GM21381 (cell line): ENCODE results near the gene NPIPB2.

ENCODE experiments used
- ATAC-seq: cut with Tn5 transposase; IDR thresholded peaks from one replicate; pipeline ENCODE4 v1.9.1; 2021; ENCODE audit warnings: mild to moderate bottlenecking, moderate library complexity; ENCODE audit not compliant: unreplicated experiment

The NPIPB2 gene

DNA sequence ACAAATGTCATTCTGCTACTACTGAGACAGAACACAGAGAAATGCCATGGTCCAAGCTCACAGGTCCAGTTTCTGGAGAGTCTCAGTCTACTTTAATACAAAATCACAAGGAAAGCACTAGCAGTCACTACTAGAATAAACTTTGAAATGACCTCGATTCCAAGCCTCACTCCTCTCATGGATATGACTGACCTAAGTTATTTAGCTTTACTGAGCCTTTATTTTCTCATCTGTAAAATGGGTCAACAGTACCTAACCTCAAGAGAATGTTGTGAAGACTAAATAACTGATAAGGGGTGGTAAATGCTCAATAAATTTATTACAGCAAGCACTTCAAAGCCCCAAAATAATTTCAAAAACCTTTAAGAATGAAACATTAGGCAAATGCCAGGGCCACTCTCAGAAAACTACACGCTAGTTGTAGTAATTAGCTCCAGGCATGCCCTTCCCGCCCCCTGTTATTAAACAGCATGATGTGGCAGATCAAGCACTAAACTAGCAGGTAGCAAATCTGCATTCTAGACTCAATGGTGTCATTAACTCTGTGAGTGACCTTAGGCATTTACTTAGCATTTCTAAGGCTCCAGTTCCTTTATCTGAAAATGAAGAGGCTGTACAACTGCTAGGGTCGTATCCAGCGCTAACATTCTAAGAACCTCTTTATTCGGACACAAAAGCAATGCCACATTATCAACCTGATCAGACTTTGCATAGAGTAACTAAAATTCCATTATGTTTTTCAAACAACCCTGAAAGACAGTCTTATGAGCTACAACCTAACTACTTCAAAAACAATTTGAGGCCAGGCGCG, 34.5 kb downstream of the NPIPB2 start:
- no peak for ATAC-seq

GRCh38 chr16:11903906-11904305, 37.9 kb downstream of the NPIPB2 start:
- no peak for ATAC-seq

DNA sequence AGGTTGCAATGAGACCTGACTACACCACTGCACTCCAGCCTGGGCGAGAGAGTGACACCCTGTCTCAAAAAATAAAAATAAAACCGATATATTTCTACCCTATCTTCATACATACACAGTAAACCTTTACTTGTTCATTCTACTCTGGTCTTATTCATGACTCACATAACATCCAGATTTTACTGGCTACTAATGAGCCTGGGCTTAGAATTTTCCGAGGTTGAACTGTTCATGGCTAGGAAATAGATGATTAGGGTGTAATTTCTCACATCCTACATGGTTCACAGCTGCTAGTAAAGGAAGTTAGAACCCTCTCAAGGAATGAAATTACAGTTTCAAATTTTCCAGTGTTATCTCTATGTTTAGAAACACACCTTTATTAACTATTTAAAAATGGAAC, 40.8 kb downstream of the NPIPB2 start:
- no peak for ATAC-seq

DNA sequence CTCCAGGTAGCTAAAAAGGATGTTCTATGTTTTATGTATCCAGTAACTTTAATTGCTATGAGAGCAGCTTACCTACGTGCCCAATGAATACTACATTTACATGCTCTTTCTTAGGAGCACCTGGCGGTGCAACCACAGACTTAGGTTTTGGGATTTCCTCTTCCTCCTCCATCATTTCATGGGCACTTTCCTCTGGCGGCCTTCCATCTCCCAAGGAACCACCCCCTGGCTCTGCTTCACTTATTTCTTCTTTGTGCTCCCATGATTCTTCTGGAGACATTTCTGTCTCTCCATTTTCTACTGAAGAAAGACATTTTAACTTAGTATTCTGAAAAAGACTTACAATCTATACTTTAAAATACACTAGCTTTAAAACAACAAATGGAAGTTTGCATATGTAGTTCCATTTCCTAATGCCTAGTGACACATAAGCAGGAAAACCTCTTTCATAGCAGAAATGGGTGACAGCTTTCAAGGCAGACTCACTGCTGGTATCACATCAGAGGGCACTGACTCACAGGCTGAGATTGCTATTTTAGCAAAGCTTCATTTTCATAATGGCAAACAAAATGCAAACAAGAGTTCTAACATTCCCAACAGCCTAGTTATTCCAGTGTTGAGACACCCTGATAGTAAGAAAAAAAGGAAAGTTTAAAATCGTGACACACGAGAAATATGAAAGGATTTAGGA, 45.2 kb downstream of the NPIPB2 start:
- no peak for ATAC-seq

DNA sequence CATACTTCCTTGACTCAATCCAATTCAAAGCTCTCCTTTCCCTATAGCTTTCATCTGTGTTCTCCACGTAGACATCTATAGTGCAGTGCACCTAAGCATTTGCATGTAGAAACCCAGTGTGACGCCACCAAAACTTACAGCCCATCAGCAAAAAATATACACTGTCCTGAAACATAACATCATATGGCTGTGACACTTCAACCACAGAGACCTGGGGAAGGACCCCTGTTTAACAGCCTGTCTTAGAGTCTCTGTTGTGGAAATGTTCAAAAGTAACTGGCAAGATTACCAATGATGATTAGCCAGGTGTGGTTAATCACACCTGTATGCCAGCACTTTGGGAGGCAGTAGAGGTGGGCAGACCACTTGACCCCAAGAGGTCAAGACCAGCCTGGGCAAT, 48.3 kb downstream of the NPIPB2 start:
- no peak for ATAC-seq

- ATAC-seq, result no peak
Measured at GRCh38 chr16:11892761-11893160, 49.1 kb downstream of the NPIPB2 start.

GRCh38 chr16:11890231-11890965, 51.4 kb downstream of the NPIPB2 start:
- ATAC-seq, result no peak

DNA sequence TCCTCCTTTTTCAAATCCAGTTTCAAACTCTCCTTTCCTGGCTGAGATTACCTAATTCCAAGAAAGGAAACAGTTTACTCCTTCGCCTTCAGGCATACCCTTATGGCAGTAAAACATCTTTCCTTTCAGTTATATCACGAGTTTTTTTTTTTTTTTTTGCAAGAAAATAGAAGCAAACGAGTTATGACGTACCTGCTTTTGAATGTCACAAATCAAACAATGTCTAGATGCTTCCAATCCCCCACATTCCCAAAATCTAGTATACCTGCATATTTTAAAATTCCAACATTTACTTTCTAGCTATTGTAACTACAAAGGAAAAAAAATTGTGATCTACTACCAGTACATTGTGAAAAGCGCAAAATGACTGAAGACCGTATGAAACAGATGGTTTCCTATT, 55.0 kb downstream of the NPIPB2 start:
- no peak for ATAC-seq

DNA sequence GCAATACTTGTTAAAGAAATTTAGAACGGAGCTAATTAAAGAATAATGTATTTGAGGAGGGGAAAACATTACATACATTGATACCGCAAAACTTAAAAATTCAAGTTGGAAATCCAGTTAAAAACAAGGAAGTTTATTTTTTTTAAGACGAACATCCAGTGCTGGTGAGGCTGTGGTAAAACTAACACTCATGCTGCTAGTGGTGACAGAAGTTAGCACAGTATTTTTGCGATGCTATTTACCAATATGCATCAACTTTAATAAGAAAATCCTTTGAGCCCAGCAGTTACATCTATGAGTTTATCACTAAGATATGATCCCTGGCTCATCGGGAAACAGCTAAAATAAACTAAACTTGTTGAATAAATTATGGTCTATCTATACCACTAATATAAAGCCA, 57.8 kb downstream of the NPIPB2 start:
- ATAC-seq, result no peak

- ATAC-seq, result no peak
Measured at GRCh38 chr16:11880007-11880406, 61.8 kb downstream of the NPIPB2 start.

- ATAC-seq, result no peak
Measured at GRCh38 chr16:11877374-11877773, 64.5 kb downstream of the NPIPB2 start.
